ENCODE data around the gene MPV17.

DNA sequence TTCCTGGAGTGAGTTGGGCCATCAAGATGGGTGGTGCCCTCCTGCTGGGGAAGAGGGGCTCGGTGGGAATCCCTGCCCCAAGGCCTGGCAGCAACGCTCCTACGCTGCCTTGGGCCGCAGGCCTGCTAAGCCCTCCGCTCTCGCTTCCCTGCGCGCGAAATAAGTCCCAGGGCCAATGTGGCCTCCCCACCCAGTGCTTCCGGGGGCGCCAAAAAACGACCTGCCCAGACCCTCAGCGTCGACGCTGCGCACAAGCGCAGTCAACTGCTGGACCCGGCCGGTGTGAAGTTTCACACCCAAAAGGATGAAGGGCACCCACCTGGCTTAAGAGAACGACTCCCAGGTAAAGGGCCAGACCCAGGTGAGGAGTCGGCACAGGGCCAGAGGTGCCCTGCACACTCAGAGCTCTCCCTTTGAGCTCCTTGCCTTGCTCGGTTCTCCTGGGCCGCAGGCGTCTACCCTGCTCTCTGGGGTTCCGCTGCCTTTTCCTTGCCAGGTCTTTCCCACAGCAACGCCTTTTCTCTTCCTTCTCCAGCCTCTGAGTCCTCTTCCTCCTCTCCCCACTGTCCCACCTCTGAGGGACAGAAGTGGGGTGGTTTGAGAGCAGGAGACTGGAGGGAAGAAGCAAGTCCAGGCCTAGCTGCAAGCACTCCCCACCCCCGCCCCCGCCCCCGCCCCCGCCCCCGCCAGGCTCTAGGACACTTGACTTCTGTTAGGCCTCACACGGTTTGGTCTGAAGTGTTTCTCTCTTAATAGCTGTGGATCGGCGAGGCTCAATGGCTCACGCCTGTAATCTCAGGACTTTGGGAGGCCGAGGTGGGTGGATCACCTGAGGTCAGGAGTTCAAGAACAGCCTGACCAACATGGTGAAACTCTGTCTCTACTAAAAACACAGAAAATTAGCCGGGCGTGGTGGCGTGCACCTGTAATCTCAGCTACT is 47.4 kb downstream of the MPV17 start, which contains the start of gene DNAJC5G:
- TF ChIP-seq MXD4 (CRISPR knock-in tag; IDR thresholded peaks at IDR 0.05) (no peak), ZNF101 (CRISPR knock-in tag; IDR thresholded peaks at IDR 0.05; ENCODE audit: borderline replicate concordance, low read depth) (no peak), CREB1 (IDR thresholded peaks at IDR 0.05) (no peak), CREB1 (CRISPR knock-in tag; IDR thresholded peaks at IDR 0.05) (no peak), POLR2A (IDR thresholded peaks at IDR 0.05; ENCODE audit: insufficient read depth in 1 of 2, low read depth in 2 of 2, low read length in 2 of 2) (no peak), CHD4 (IDR thresholded peaks at IDR 0.05; ENCODE audit: borderline replicate concordance, low read length) (no peak), NFIC (IDR thresholded peaks at IDR 0.05; ENCODE audit: low read length) (no peak), ELF1 (CRISPR knock-in tag; IDR thresholded peaks at IDR 0.05) (no peak), HNRNPUL1 (IDR thresholded peaks at IDR 0.05; ENCODE audit: low read depth, low read length) (no peak)
- TF ChIP-seq, protein P1, sequence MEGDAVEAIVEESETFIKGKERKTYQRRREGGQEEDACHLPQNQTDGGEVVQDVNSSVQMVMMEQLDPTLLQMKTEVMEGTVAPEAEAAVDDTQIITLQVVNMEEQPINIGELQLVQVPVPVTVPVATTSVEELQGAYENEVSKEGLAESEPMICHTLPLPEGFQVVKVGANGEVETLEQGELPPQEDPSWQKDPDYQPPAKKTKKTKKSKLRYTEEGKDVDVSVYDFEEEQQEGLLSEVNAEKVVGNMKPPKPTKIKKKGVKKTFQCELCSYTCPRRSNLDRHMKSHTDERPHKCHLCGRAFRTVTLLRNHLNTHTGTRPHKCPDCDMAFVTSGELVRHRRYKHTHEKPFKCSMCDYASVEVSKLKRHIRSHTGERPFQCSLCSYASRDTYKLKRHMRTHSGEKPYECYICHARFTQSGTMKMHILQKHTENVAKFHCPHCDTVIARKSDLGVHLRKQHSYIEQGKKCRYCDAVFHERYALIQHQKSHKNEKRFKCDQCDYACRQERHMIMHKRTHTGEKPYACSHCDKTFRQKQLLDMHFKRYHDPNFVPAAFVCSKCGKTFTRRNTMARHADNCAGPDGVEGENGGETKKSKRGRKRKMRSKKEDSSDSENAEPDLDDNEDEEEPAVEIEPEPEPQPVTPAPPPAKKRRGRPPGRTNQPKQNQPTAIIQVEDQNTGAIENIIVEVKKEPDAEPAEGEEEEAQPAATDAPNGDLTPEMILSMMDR (CRISPR knock-in tag; IDR thresholded peaks at IDR 0.05) = no peak
- TF ChIP-seq, protein P2, sequence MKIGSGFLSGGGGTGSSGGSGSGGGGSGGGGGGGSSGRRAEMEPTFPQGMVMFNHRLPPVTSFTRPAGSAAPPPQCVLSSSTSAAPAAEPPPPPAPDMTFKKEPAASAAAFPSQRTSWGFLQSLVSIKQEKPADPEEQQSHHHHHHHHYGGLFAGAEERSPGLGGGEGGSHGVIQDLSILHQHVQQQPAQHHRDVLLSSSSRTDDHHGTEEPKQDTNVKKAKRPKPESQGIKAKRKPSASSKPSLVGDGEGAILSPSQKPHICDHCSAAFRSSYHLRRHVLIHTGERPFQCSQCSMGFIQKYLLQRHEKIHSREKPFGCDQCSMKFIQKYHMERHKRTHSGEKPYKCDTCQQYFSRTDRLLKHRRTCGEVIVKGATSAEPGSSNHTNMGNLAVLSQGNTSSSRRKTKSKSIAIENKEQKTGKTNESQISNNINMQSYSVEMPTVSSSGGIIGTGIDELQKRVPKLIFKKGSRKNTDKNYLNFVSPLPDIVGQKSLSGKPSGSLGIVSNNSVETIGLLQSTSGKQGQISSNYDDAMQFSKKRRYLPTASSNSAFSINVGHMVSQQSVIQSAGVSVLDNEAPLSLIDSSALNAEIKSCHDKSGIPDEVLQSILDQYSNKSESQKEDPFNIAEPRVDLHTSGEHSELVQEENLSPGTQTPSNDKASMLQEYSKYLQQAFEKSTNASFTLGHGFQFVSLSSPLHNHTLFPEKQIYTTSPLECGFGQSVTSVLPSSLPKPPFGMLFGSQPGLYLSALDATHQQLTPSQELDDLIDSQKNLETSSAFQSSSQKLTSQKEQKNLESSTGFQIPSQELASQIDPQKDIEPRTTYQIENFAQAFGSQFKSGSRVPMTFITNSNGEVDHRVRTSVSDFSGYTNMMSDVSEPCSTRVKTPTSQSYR (CRISPR knock-in tag; IDR thresholded peaks at IDR 0.05; ENCODE audit: borderline replicate concordance) = no peak

Data from HepG2 (cell line).